Cardiac muscle cell (in vitro differentiated cells and primary cell): ENCODE measurements around the gene BNIP3. TPM values are rescaled to one million over a fixed set of nuclear protein-coding genes. Genes with fewer than 3 reads are reported as not detected.
"Not testable (repeated sequence)": the region's sequence is repeated elsewhere in the genome, so short reads cannot be mapped to it uniquely, and the experiment has no call there.

Experiments used
- DNase-seq, 2 donors: peaks; one replicate each; pipeline versions ENCODE4 v3.0.0 to v3.0.0-alpha.2; 2010 to 2017; ENCODE audit warnings: low read depth in 1 of 2, low spot score in 1 of 2
- H3K27ac ChIP-seq: fragments of 200-600 bp; sonication (generic); 2 replicates; pipeline ENCODE4 v1.5.1; 2016
- H3K27me3 ChIP-seq: fragments of 200-600 bp; sonication (generic); 2 replicates; pipeline ENCODE4 v1.6.0; 2016; ENCODE audit warnings: control low read depth
- H3K36me3 ChIP-seq: fragments of 200-600 bp; sonication (generic); 2 replicates; pipeline ENCODE4 v1.5.1; 2016; ENCODE audit warnings: control low read depth
- H3K4me1 ChIP-seq: fragments of 200-600 bp; sonication (generic); 2 replicates; pipeline ENCODE4 v1.8.1; 2017; ENCODE audit warnings: low read depth, mild to moderate bottlenecking, mixed run types
- H3K4me3 ChIP-seq: fragments of 200-600 bp; sonication (generic); 2 replicates; pipeline ENCODE4 v1.5.1; 2016; ENCODE audit warnings: mild to moderate bottlenecking
- H3K9me3 ChIP-seq: fragments of 200-600 bp; sonication (generic); 2 replicates; pipeline ENCODE4 v1.5.1; 2017; ENCODE audit warnings: low read depth, mild to moderate bottlenecking, control low read depth
- polyA plus RNA-seq: library from polyadenylated mRNA; unstranded; fragments of >200 nt; fragmentation: Nextera tagmentation; extraction: Ambion mirVana; gene quantifications from 2 replicates; pipeline ENCODE4 v1.2.1, GENCODE V29; 2016
- total RNA-seq: library from RNA; depleted of rRNA; stranded (reverse); fragments of >200 nt; gene quantifications from 2 replicates; pipeline ENCODE4 v1.2.3, GENCODE V29; 2016
- TF ChIP-seq, protein P1 (sequence below): IDR thresholded peaks from 2 replicates; pipeline ENCODE4 v1.5.1; 2012; ENCODE audit warnings: low read depth, mild to moderate bottlenecking, low read length

BNIP3 gene
- total and polyA plus RNA-seq, 2 experiments from 2014 or later: 686 to 1,301 TPM

DNA sequence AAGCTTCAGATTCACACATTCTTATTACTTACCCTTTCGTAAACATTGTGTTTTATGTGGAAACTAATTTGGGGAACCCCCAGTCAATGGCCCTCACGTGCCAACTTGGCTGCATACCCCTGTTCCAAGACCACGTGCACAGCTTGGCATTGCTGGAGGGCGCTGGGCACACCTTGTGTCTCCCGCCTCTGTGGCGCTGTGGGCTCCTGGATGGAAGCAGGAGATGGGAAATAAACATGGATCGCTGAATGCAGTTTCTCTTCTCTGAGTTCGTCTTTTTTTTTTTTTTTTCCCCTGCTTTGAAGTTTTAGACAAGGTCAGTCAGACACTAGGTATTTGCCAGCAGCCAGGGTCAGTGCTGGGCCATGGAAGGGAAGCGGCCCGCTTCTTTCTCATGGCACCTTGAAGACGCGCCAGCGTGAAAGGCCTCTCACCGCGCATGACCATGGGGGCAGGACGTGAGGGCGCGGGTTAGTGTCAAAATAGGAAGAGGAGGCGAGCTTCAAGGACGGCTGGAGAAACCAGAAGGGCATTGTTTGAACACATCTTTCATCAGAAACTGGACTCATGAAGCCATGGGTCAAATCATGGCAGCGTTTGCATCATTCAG lies 27.3 kb downstream of the BNIP3 start:
- Histone ChIP-seq H3K9me3 (no peaks in the 10 kb centered on the region), H3K36me3 (peaks cover 29% of the 10 kb centered on the region)

DNA sequence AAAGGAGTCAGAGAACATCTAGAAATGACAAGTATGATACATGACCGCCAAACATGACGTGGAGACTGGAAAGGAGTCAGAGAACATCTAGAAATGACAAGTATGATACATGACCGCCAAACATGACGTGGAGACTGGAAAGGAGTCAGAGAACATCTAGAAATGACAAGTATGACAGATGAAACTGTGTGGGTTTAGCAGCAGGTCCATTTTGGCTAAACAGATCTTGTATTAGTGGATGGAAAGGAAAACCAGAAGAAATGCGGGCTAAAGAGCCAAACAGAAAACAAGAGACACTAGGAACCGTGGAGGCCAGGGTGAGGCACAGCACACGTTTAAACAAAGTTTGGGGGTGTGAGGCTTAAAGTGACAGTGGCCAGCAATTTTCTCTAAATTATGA lies 31.8 kb downstream of the BNIP3 start:
- not testable (repeated sequence) for H3K4me1 ChIP-seq, H3K27me3 ChIP-seq, H3K4me3 ChIP-seq, H3K9me3 ChIP-seq, H3K27ac ChIP-seq, DNase-seq
- peaks cover 46% of the 10 kb centered on the region for H3K36me3 ChIP-seq

More for the DNA sequence above, 27.3 kb downstream of the BNIP3 start:
- no peak overlapping the region for H3K4me3 ChIP-seq
- H3K27ac ChIP-seq: no peak overlapping the region
- no peak for DNase-seq
- no peaks in the 10 kb centered on the region for H3K27me3 ChIP-seq
- TF ChIP-seq, protein P1, sequence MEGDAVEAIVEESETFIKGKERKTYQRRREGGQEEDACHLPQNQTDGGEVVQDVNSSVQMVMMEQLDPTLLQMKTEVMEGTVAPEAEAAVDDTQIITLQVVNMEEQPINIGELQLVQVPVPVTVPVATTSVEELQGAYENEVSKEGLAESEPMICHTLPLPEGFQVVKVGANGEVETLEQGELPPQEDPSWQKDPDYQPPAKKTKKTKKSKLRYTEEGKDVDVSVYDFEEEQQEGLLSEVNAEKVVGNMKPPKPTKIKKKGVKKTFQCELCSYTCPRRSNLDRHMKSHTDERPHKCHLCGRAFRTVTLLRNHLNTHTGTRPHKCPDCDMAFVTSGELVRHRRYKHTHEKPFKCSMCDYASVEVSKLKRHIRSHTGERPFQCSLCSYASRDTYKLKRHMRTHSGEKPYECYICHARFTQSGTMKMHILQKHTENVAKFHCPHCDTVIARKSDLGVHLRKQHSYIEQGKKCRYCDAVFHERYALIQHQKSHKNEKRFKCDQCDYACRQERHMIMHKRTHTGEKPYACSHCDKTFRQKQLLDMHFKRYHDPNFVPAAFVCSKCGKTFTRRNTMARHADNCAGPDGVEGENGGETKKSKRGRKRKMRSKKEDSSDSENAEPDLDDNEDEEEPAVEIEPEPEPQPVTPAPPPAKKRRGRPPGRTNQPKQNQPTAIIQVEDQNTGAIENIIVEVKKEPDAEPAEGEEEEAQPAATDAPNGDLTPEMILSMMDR: no peak
- H3K4me1 ChIP-seq: no peaks in the 10 kb centered on the region

DNA sequence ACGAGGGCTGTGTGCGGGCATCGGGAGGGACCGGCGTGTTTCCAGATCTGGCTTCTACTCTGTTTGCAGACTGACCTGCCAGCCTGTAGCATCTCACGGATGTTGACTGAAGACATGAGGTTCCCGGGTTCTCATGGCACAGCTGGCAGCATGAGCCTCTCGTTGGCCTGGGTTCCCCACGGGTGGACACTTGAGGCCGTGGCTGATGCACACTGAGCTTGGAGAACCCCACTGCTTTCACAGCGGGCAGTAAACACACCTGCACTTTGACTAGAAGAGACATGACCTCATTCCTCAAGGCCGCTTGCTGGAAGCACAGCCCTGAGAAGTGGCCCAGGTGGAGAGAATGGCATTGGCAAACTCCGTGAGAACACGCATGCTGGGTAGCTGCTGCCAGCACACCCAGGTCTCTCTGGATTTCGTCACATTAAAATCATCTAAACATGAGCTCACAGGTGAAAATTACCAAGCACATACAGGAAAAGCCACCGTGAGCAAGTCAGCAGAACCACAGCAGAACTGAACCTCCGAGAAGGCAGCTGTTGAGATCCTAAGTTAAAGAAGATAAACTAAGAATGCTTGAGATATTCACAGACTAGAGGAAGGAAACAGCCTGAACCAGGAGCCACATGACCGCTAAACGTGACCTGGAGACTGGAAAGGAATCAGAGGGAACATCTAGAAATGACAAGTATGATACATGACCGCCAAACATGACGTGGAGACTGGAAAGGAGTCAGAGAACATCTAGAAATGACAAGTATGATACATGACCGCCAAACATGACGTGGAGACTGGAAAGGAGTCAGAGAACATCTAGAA lies 32.5 kb downstream of the BNIP3 start:
- Histone ChIP-seq H3K4me3 (no peak overlapping the region), H3K27ac (no peak overlapping the region), H3K27me3 (no peaks in the 10 kb centered on the region), H3K4me1 (no peaks in the 10 kb centered on the region), H3K9me3 (no peaks in the 10 kb centered on the region), H3K36me3 (peaks cover 44% of the 10 kb centered on the region)
- TF ChIP-seq, protein P1: no peak
- peak in 1 of 2 donors; percentile 18 for DNase-seq

DNA sequence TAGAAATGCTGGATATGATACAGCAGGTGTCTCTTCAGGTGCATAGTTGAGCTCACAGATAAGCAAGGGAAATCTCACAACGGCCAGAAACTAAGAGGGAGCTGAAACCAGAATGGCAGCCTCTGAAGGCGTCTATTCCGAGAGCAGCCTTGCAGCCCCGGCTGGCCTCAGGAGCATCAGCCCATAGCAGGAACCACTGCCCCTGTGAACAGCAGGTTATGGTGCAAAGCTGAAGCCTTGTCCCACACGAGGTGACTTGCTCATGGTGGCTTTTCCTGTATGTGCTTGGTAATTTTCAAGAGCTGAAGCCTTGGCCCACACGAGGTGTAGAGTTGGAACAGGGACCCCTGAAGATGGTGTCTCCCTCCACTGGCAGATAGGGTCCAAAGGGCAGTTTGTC lies 33.2 kb downstream of the BNIP3 start:
- no peaks in the 10 kb centered on the region for H3K9me3 ChIP-seq
- no peak for DNase-seq
- H3K4me3 ChIP-seq: no peak overlapping the region
- TF ChIP-seq, protein P1: no peak
- H3K27ac ChIP-seq: no peak overlapping the region
- H3K4me1 ChIP-seq: no peaks in the 10 kb centered on the region
- peaks cover 44% of the 10 kb centered on the region for H3K36me3 ChIP-seq
- H3K27me3 ChIP-seq: no peaks in the 10 kb centered on the region

DNA sequence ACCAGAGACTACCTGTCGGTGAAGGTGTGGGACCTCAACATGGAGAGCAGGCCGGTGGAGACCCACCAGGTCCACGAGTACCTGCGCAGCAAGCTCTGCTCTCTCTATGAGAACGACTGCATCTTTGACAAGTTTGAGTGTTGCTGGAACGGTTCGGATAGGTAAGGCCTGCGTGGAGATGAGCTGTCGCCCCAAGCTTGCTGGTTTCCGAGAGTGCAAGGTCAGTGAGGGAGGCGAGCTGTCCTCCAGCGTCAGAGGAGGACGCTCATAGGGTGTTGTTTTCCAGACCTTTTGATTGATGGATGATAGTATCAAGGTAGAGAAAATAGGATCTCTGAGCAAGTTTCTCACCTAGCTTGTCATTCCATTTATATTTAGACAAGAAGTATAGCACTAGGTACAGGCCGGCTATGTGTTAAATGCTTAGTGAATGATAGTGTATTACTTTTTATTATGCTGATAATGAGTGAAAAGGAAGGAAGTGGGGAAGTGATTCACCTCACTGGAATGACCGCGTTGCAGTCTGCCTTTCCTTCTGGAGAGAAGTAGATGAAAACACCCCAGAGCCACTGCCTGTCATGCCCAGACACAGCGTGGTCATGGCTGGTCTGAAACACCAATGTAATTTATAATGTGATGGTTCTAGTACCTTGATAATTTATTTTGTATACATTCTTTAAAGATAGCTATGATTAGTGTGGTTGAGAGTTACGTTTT lies 33.9 kb downstream of the BNIP3 start:
- peaks cover 44% of the 10 kb centered on the region for H3K36me3 ChIP-seq
- DNase-seq: peak in 1 of 2 donors; percentile 82
- no peak overlapping the region for H3K27ac ChIP-seq
- TF ChIP-seq, protein P1: no peak
- H3K4me1 ChIP-seq: no peaks in the 10 kb centered on the region
- no peaks in the 10 kb centered on the region for H3K27me3 ChIP-seq
- no peaks in the 10 kb centered on the region for H3K9me3 ChIP-seq
- H3K4me3 ChIP-seq: no peak overlapping the region
